ENCODE results near the gene GRAP2.

Gene GRAP2

GRCh38 chr22:40019100-40019499, 118.2 kb downstream of the GRAP2 start:
- in situ Hi-C loops (cut with HindIII; ENCODE audit: low pct_ligation_motif_present, low pct_unique_long_range_greater_than_20kb, low sequenced_read_pairs) = no loop called here
- DNase-seq = no peak

DNA sequence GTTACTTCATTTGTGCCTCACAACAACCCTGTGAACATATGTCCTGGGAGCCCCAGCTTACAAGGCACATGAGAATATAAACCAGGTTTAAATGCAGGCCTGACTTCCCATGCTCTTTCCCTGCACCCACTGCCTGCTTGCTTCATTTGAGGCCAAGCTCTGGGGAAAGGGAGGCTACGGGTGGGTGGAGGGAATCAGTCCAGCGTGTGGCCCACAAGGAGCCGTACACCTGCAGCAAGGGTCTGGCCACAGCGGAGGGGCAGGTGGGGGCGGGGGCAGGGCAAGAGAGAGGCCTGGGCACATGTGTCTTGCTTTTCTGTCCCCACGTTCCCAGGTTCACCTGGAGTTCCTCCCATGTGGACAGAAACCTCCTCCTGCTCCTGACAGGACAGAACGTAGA, 120.1 kb downstream of the GRAP2 start:
- in situ Hi-C loops (cut with HindIII; ENCODE audit: low pct_ligation_motif_present, low pct_unique_long_range_greater_than_20kb, low sequenced_read_pairs) = no loop called here
- DNase-seq = no peak

DNA sequence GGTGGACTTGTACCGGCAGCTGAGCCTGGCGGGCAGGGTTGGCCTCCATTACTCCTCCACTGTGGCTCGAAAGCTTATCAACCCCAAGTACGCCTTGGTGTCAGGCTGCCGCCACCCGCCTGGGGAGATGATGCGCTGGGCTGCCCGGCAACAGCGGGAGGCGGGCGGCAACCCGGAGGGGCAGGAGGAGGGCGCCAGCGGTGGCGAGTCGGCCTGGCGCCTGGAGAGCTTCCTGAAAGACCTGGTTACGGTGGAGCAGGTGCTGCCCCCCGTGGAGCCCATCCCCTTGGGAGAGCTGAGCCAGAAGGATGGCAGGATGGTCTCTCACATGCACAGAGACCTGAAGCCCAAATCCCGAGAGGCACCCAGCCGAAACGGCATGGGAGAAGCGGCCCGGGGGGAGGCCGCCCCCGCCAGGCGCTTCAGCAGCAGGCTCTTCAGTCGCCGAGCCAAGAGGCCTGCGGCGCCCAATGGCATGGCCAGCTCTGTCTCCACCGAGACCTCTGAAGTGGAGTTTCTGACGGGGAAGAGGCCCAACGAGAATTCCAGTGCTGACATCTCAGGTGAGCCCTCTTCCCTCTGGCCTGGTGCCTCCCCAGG, 120.6 kb downstream of the GRAP2 start:
- in situ Hi-C loops (cut with HindIII; ENCODE audit: low pct_ligation_motif_present, low pct_unique_long_range_greater_than_20kb, low sequenced_read_pairs) = no loop called here
- no peak for DNase-seq

DNA sequence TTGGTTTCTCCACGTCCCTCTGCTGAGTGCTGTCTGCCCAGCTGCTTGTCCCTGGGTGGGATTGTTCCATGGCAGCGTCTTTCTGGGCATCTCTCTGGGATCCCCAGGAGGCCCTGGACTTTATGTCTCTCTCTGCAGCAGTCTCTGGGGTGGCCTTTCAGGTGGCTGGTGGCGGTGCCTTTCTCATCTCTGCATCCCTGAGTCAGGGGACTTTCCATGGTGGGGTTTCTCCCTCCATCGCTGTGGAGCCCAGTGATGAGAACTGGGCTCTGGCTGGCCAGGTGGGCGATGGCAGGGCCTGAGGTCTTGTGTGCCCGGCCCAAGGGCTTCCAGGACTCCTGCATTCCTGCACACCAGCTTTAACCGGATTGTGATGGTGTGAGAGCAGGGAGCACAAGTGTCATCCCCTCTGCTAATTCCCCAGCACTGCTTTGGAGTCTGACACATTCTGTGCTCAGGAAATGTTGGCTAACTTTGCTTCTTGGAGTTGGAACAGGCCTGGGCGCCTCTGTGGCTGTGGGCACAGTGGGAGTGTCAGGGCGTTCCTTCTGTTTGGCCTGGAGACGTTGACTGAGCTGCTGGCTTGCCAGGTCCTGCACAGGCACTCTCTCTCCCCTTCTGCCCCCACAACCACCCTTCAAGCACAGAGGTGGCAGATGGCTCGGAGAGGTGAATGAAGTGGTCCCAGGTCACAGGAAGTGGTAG, 121.8 kb downstream of the GRAP2 start:
- no peak for DNase-seq
- in situ Hi-C loops (cut with HindIII; ENCODE audit: low pct_ligation_motif_present, low pct_unique_long_range_greater_than_20kb, low sequenced_read_pairs) = no loop called here

Measured in ACHN (cell line).